ENCODE results near the gene ZNF503.

ZNF503 gene

DNA sequence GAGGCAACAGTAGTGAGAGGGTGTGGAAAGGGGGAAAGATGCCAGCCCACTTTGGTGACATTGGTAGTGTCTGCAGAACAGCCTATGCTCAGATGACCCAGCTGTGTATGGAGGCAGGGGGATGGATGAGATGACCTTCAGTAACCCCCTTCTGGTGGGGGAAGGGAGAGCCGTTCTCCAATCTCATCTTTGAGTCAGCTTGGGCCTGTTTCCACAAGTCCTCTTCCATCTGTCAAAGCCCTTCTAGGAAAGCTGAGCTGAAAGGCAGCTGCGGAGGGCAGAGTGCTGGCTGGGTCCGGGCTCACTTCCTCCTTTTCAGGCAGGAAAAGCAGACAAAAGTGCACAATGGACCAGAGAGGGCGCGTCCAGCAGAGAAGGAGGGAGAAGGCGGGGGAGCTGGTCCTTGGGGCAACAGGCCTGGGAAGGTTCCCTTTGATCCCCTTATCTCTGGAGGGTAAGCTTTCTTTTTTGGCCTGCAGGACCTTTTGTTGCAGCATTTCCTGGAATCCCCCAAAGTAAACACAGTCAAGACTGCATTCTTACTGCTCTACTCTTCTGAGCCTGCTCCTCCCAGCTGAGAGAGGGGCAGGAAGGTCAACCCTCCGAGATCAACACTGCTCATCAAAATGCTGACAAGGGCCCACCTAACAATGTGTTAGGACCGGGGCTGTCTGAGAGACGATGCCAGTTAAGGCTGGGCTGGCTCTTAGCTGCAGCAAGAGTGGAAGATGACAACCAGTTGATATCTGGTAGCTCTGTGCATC is 28.6 kb upstream of the ZNF503 start:
- no peak for DNase-seq

GRCh38 chr10:75429159-75429827 is 27.7 kb upstream of the ZNF503 start:
- DNase-seq, result no peak

GRCh38 chr10:75428434-75429158 is 27.0 kb upstream of the ZNF503 start:
- no peak for DNase-seq

DNA sequence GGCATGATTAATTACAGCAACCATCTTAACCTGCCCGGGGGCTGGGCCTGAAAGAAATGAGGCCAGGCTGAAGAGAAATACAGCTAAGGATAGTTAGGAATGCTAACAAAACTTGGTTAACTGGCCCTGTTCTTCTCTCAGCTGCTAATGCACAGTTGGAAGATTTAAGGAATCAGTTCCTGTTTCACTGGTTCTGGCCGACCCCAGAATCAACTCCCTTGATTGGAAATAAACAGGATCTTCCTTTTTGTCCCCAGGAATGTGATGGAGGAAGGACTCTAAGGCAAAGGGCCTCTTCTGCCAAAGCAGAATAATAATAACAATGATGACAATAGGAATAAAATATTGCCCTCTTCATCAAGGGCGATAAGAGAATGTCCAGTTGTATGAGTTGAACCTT is 26.4 kb upstream of the ZNF503 start:
- no peak for DNase-seq

GRCh38 chr10:75426880-75427279 is 25.3 kb upstream of the ZNF503 start:
- no peak for DNase-seq

- no peak for DNase-seq
These were observed 23.9 kb upstream of the ZNF503 start for GRCh38 chr10:75425291-75426079.

GRCh38 chr10:75424571-75424970 is 23.0 kb upstream of the ZNF503 start:
- no peak for DNase-seq

- DNase-seq, result no peak
These were observed 21.3 kb upstream of the ZNF503 start for GRCh38 chr10:75422913-75423312.

- DNase-seq, result no peak
These were observed 17.1 kb upstream of the ZNF503 start for GRCh38 chr10:75418712-75419111.

- DNase-seq, result no peak
These were observed 16.7 kb upstream of the ZNF503 start for GRCh38 chr10:75418293-75418692.

DNA sequence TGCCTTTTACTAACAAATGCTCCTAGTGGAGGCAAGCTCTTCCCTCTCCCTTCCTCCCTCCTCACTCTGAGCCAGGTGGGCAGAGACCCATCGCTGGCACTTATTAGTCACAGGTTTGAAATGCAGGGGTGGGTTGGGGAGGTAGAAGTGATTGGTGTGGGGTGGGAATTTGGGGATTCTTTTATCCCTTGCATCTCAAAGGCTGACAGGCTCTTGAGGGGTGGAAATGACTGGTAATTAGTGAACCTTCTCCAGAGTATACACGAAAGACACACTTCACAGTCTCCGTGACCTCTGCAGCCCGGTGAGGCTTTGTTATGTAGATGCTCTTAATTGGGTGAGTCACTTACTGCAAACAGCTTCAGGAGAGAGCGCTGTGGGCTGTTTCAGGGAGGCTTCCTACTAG is 16.0 kb upstream of the ZNF503 start:
- no peak for DNase-seq

- no peak for DNase-seq
These were observed 13.0 kb upstream of the ZNF503 start for GRCh38 chr10:75414527-75414926.

DNA sequence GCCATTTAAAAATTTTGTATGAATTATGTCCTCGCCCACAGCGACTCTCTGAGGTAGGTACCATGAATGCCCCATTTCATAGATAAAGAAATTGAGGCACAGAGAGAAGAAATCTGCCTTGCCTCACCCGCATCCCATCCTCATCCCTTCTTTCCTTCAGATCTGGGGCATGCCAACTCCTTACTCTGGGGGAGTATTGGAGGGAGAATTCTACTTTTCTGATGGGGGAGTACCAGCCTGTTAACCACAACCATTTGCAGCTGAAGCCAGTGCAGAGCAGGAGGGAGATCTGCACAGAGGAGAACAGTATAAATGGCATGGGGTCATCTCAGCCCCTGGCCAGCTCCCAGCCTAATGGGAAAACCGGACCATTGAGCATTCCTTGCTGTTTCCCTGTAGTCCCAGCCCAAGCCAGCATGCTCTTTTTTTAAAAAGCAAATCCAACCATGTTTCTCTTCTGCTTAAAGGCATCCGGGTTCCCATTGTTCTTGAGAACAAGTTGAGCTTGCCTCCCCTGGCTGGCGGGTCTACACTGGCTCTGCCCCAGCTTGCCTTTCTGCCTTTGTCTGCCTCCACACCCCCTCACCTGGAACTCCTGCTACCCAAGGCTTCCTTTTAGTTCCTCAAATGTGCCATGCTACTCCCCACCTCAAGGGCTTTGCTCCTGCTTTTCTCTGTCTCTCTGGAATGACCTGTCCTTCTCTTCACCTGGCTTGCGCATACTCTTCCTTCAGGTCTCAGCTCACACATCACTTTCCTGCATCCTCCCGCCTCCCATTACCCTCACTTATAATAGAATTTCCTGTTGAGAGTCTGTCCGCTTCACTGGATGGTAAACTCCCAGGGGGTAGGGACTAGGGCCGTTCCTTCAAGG is 8.8 kb upstream of the ZNF503 start:
- DNase-seq, result no peak

DNA sequence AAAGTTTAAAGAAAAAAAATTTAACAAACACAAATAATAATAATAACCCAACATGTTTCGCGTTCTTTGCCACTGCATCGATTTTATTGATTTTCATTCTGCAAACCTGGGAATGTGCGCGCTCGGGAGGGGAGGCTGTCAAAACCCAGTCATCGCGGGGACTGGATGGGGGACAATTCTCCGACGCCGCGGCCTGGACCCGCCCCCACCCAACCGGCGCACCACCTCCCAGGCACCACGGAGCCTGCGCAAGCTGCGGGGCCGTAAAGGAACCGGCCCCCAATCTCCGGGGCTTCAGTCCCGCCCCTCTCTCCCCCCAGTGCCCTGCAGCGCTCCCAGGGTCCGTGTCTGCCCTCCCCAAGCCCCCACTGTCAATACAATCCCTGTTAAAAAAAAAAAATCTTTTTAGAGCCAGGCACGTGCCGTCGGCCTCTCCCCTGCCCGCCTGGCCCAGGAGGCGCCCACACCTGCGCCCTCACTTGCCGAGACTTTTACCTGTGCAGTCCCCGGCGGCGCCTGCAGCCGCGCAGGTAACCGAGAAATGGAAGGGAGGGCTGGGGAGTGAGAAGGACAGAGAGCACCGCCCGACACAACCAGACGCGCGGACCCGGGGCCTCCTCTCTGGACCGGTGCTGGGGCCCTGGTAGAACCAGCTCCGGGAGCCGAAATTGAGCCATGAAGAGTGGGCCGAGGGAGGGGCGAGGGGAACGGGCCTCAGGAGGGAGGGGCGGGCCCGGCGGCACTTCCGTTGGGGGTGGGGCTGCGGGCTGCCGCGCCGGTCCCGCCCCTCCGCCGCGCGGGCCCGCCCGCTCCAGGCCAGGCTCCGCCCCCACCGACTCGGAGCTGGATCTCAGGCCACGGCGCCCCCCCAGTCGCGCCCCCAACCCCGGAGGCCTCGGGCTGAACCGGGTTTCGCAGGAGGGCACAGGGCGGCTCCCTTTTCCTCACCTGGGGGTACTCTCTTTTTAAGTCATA is 7.6 kb upstream of the ZNF503 start:
- DNase-seq, result peak; percentile 16

GRCh38 chr10:75408509-75408875 is 6.9 kb upstream of the ZNF503 start:
- DNase-seq, result no peak

- no peak for DNase-seq
These were observed 6.3 kb upstream of the ZNF503 start for GRCh38 chr10:75407713-75408508.

- no peak for DNase-seq
These were observed 5.7 kb upstream of the ZNF503 start for GRCh38 chr10:75407224-75407712.

- DNase-seq, result no peak
These were observed 5.1 kb upstream of the ZNF503 start for GRCh38 chr10:75406462-75407223.
